Pulmonary artery endothelial cell (primary cell): Measurements from ENCODE around the gene DENND1B. TPM values are rescaled to one million over a fixed set of nuclear protein-coding genes. Genes with fewer than 3 reads are reported as not detected.

Experiments used
- DNase-seq: peaks from one replicate; pipeline ENCODE4 v3.0.0-alpha.2; 2011; ENCODE audit warnings: low read depth, low spot score
- total RNA-seq: library from RNA; depleted of rRNA; stranded (reverse); fragments of >200 nt; gene quantifications from 2 replicates; pipeline ENCODE4 v1.2.3, GENCODE V29; 2014

The DENND1B gene
- total RNA-seq, 1 donor from 2014 or later, result 3.8 TPM

DNA sequence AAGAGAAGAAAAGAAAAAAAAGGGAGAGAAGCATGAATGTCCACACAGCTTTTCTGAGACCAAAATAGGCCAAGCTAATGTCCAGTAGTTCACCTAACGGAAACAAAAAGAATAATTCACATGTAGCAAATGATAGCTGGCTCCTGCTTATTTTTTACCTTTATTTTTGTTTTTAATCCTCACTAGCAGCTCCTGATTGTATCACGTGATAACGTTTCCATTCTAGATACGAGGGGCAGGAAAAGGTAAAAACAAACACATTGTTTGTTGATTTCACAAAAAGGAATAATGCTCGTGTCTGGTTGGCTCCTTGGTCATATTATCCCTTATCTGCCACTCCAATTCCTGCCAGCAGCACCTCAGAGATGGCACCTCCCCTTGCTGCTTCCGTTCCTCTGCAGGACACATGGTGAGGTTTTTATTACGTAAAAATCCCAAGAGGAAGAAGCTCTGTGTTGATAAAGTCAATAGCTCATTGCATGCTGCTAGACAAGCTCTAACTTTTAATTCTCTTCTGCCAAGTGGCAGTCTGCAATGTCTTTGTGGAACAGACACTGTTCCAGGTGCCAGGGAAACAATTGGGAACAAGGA is 305.6 kb downstream of the DENND1B start:
- DNase-seq, result no peak

DNA sequence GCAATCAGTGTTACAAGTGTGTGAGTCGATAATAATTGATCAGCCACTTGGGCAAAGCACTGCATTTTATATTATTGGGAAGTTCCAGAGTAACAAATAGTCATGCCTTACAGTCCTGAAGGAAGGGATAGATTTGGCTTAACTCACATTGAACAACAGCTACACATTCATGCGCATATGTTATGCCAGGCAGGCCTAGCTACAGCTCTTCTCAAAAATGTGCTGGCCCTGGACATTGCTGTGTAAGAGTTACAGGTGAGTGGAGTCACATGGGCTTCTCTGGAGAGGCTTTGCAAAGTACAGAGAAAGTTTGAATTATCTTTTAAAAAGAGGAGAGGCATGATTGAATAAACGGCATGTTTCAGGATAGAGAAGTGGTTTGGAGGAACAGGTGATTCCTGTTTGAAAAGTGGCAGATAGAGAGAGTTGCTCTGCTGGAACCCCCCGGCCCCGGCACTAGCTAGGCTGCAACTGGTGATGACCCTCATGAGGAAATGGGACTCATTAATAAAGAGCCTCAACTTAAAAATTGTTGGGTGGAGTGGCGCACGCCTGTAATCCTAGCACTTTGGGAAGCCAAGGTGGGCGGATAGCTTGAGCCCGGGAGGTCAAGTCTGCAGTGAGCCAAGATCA is 306.6 kb downstream of the DENND1B start:
- no peak for DNase-seq

DNA sequence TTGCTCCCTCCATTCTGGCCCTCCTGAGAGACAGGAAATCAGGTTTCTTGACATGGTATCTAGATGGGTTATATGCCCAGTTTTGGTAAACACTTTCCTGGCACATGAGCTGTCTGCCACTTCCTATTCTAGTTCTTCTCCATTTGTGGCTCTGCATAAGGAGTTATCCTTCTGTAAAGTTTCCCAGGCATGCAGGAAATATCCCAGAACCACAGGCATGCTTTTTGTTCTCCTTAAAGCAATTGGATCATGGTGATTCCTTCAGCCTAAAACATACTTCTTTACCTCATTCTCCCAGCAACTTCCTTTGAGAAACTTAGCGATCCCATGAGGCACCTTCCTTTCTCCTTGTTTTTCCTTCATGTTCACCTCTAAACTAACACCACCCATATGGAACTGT is 307.4 kb downstream of the DENND1B start:
- no peak for DNase-seq

DNA sequence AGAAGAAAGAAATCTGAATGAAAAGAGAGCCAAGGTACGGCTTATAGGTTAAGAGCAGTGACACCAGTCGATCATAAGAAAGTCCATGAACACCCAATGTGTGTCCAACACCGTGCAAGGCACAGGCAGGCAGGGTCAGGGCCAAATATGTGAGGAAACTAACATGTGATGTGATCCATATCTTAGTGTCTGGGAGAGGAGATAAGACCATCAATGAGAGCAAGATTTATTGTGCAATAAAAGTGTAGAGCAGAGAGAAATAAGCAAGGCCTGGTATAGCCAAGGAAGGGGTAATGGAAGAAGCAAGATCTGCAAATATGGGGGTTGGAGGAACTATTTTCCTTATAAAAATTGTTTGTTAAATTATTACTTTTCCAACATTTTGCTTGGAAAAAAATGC is 308.5 kb downstream of the DENND1B start:
- no peak for DNase-seq

DNA sequence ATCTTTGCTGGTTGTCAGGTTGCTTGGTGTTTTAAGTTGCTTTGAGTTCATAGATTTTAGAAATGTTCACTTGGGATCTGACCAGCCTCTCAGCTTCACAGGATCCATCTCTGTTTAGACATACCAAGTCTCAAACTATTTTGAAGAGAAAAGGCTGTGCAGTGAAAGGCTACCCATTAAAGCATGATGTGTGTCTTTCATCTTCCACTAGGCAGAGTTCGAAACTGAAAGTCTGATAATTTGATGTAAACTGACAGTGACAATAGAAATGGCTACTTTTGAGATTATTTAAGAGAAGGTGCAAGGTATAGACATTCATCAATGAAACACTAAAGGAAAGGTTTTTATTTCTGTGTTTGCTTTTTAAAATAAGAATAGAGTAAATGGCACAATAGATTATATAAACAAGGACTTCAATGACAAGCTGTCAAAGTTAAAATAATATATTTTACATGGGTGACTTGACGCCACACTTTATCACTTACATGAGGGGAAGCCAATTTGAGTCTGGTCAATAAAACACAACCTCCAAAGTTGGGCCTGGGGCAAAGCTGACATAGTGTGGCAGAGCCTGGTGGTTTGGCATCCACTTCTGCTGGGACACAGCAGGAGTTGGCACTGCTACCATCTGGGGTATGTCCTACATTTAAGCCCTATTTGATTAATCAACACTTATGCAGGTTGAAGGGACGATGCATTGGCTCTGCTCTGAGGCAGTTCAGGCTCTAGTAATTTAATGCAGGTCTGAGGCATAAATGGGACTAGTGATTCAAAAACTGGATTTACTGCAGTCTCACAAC is 309.6 kb downstream of the DENND1B start:
- no peak for DNase-seq

DNA sequence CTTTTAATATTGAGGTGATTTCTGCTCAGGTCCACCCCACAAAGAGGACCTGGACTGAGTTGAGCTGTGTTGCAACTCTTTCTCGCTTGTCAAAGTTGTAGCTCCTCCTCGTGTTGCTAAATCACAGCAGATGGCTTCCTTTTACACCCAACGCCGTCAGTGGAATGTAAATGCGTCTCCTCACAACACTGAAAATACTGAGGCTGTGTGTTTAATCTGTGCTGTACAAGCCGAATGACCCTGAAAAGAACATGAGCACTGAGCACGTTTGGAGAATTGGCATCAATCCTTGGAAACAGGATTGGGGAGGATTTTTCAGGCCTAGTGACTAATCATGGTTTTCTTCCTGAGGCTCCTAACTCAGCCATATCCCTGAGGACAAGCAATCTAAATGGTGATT is 311.2 kb downstream of the DENND1B start:
- no peak for DNase-seq

- no peak for DNase-seq
These were observed 312.1 kb downstream of the DENND1B start for GRCh38 chr1:197463142-197463541.

GRCh38 chr1:197462539-197462938 is 312.7 kb downstream of the DENND1B start:
- DNase-seq, result no peak

Other genes with a start within 250 kb of the DENND1B start
- gene C1orf53, start 127.2 kb upstream of the DENND1B start, total RNA-seq, result 1.5 and 4.0 TPM in 2 replicates
- gene LHX9, start 141.9 kb upstream of the DENND1B start, total RNA-seq, result 0.11 and 0.20 TPM in 2 replicates